GM18870 (cell line): ENCODE data around the gene MEP1B.

Source experiments
- ATAC-seq: cut with Tn5 transposase; IDR thresholded peaks from one replicate; pipeline ENCODE4 v1.9.1; 2021; ENCODE audit warnings: moderate library complexity; ENCODE audit not compliant: unreplicated experiment

MEP1B gene

GRCh38 chr18:32262092-32262491 lies 72.3 kb downstream of the MEP1B start:
- no peak for ATAC-seq

- ATAC-seq: no peak
Observed at GRCh38 chr18:32264401-32264800, 74.6 kb downstream of the MEP1B start.

GRCh38 chr18:32267463-32267862 lies 77.6 kb downstream of the MEP1B start:
- ATAC-seq: no peak
